Suprapubic skin (tissue), 4 donors: ENCODE measurements around the gene LITAFD. TPM values are rescaled to one million over a fixed set of nuclear protein-coding genes. Genes with fewer than 3 reads are reported as not detected.

ENCODE experiments used
- DNase-seq, 2 donors: peaks; one replicate each; pipeline ENCODE4 v3.0.0-alpha.2; 2019; ENCODE audit warnings: low spot score in 2 of 2
- H3K27ac ChIP-seq: fragments of 200-600 bp; sonication (generic); one replicate; pipeline ENCODE4 v1.5.1; 2019
- H3K27me3 ChIP-seq: fragments of 200-600 bp; sonication (generic); one replicate; pipeline ENCODE4 v1.5.1; 2019
- H3K36me3 ChIP-seq: fragments of 200-600 bp; sonication (generic); one replicate; pipeline ENCODE4 v1.5.1; 2019
- H3K4me1 ChIP-seq: fragments of 200-600 bp; sonication (generic); one replicate; pipeline ENCODE4 v1.5.1; 2019
- H3K4me3 ChIP-seq: fragments of 200-600 bp; sonication (generic); one replicate; pipeline ENCODE4 v1.5.1; 2019; ENCODE audit warnings: mild to moderate bottlenecking
- H3K9me3 ChIP-seq: fragments of 200-600 bp; sonication (generic); one replicate; pipeline ENCODE4 v1.5.1; 2019
- EP300 ChIP-seq: sonication (generic); formaldehyde crosslinking; IDR thresholded peaks from one replicate; pipeline ENCODE4 v1.6.1; 2017; ENCODE audit warnings: antibody characterized with exemption
- POLR2A ChIP-seq, 2 donors: fragments of 450-650 bp; IDR thresholded peaks; one replicate each; pipeline ENCODE4 v1.6.1; 2017; ENCODE audit warnings: antibody characterized with exemption in 2 of 2, mild to moderate bottlenecking in 2 of 2, moderate library complexity in 2 of 2
- POLR2AphosphoS5 ChIP-seq, 3 donors: sonication (generic); formaldehyde crosslinking; IDR thresholded peaks; one replicate each; pipeline ENCODE4 v1.6.1; 2017; ENCODE audit warnings: antibody characterized with exemption in 3 of 3
- WGBS: methylation state at CpG from one replicate; pipeline ENCODE4 v1.1.5; 2018; 5-methylcytosine and 5-hydroxymethylcytosine counted together
- total RNA-seq, 4 donors: library from RNA; depleted of rRNA; stranded (reverse); fragments of >200 nt; gene quantifications; one replicate each; pipeline ENCODE4 v1.1.0, GENCODE V29; 2016
- TF ChIP-seq, protein P1 (sequence below), 2 donors: fragments of 200-600 bp in 1 of 2; fragments of 450-650 bp in 1 of 2; sonication (generic) in 1 of 2; IDR thresholded peaks; one replicate each; pipeline ENCODE4 v1.5.1; 2016 to 2019; ENCODE audit warnings: antibody characterized with exemption in 2 of 2, mild to moderate bottlenecking in 1 of 2, moderate library complexity in 1 of 2

The LITAFD gene
- total RNA-seq, 4 donors from 2014 or later = not detected

DNA sequence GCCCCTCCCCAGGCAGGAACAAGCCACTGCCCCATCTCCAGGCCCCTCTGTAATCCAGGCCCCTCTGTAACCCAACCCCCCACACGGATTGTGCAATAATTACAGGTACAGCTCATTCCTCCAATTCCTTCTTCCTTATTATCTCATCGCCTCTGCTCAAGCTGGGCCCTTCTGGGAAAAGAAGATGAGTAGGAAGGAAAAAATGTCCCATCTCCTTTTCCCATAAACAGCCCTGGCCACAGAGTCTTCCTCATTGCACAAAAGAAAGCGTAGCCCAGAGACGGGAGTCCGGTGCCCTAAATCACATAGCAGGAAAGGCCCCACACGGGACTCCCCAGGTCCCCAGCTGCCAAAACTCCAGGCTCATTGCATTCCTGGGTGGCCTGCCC is 3.6 kb upstream of the LITAFD start:
- H3K4me3 ChIP-seq = no peak overlapping the region
- H3K9me3 ChIP-seq = no peaks in the 10 kb centered on the region
- H3K27me3 ChIP-seq = no peaks in the 10 kb centered on the region
- 25% methylated on average over 6 of the region's 6 CpGs for WGBS
- TF ChIP-seq, protein P1, sequence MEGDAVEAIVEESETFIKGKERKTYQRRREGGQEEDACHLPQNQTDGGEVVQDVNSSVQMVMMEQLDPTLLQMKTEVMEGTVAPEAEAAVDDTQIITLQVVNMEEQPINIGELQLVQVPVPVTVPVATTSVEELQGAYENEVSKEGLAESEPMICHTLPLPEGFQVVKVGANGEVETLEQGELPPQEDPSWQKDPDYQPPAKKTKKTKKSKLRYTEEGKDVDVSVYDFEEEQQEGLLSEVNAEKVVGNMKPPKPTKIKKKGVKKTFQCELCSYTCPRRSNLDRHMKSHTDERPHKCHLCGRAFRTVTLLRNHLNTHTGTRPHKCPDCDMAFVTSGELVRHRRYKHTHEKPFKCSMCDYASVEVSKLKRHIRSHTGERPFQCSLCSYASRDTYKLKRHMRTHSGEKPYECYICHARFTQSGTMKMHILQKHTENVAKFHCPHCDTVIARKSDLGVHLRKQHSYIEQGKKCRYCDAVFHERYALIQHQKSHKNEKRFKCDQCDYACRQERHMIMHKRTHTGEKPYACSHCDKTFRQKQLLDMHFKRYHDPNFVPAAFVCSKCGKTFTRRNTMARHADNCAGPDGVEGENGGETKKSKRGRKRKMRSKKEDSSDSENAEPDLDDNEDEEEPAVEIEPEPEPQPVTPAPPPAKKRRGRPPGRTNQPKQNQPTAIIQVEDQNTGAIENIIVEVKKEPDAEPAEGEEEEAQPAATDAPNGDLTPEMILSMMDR (IDR thresholded peaks at IDR 0.05) = no peak
- TF ChIP-seq EP300 = no peak
- no peak for TF ChIP-seq POLR2AphosphoS5 (IDR thresholded peaks at IDR 0.05)
- no peak for TF ChIP-seq POLR2A (IDR thresholded peaks at IDR 0.05)
- no peaks in the 10 kb centered on the region for H3K36me3 ChIP-seq
- no peak overlapping the region for H3K27ac ChIP-seq
- DNase-seq = no peak
- peaks cover 11% of the 10 kb centered on the region for H3K4me1 ChIP-seq

- Histone ChIP-seq H3K36me3 (no peaks in the 10 kb centered on the region), H3K4me1 (peaks cover 26% of the 10 kb centered on the region), H3K4me3 (no peak overlapping the region), H3K27ac (no peak overlapping the region), H3K27me3 (peaks cover 6% of the 10 kb centered on the region), H3K9me3 (no peaks in the 10 kb centered on the region)
- WGBS = 95% methylated on average over 7 of the region's 8 CpGs
- no peak for DNase-seq
- TF ChIP-seq, protein P1 (IDR thresholded peaks at IDR 0.05) = no peak
- TF ChIP-seq EP300 = no peak
- TF ChIP-seq POLR2A (IDR thresholded peaks at IDR 0.05) = no peak
- no peak for TF ChIP-seq POLR2AphosphoS5 (IDR thresholded peaks at IDR 0.05)
Measured at GRCh38 chr16:8880839-8881510, 1.2 kb upstream of the LITAFD start.

- H3K27ac ChIP-seq = no peak overlapping the region
- H3K36me3 ChIP-seq = no peaks in the 10 kb centered on the region
- WGBS = 90% methylated on average over 17 of the region's 17 CpGs
- TF ChIP-seq, protein P1 (IDR thresholded peaks at IDR 0.05) = no peak
- TF ChIP-seq EP300 (no peak), POLR2AphosphoS5 (IDR thresholded peaks at IDR 0.05) (no peak), POLR2A (IDR thresholded peaks at IDR 0.05) (no peak)
- peaks cover 6% of the 10 kb centered on the region for H3K27me3 ChIP-seq
- no peak for DNase-seq
- H3K4me3 ChIP-seq = no peak overlapping the region
- H3K9me3 ChIP-seq = no peaks in the 10 kb centered on the region
- peaks cover 30% of the 10 kb centered on the region for H3K4me1 ChIP-seq
Measured at GRCh38 chr16:8882725-8883377, 700 bp downstream of the LITAFD start.

DNA sequence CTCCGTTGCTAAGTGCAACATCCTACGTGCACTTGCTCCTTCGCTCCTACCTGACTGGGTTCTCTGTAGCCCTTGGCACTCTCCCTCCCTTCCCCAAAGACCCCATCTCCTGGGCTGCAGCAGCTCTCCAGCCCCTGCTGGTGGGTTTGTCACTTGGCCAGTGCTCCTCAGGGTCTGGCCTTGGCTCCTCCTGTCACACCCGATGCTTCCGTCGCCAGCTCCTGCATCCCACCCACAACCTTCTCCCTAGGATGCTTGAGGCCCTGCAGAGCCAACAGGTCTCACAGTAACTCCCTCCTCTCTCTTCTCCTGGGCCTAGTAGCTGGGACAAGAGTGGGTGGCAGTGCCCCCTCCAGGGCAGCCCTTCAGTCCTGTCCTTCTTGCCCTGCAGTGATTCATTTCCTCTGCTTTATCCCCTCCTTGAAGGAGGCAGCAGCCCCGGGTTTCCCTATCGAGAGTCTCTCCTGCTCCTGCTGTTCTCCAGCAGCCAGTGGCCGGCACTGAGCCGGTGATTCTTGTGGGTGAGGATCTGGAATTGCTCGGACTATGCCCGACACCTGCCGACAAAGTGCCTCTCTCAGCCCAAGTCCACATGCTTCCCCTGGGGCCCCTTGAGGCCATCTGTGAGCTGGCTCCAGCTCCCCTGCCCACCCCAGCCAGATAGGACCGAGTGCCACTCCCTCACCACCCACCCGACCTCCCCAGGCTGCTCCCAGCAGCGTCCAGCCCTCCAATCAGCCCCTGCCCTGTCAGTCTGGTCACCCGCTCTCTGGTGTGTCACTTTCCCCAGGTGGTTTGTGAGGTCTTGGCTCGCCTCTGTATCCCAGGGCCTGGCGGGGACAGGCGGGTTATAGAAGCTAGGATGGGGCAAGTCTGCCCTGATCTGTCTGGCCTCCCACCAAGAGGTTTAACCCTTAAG is 3.8 kb downstream of the LITAFD start:
- peak in 1 of 2 donors; percentile 59 for DNase-seq
- peaks cover 18% of the 10 kb centered on the region for H3K4me1 ChIP-seq
- TF ChIP-seq POLR2A (IDR thresholded peaks at IDR 0.05) (no peak), POLR2AphosphoS5 (IDR thresholded peaks at IDR 0.05) (no peak), EP300 (no peak)
- TF ChIP-seq, protein P1 (IDR thresholded peaks at IDR 0.05) = no peak
- H3K4me3 ChIP-seq = no peak overlapping the region
- WGBS = 10% methylated on average over 16 of the region's 20 CpGs
- H3K9me3 ChIP-seq = no peaks in the 10 kb centered on the region
- H3K27ac ChIP-seq = no peak overlapping the region
- peaks cover 6% of the 10 kb centered on the region for H3K27me3 ChIP-seq
- peaks cover 17% of the 10 kb centered on the region for H3K36me3 ChIP-seq
